Stimulated activated effector memory CD8-positive, alpha-beta T cell treated with anti-CD3 and anti-CD28 coated beads, Interleukin-12 subunit alpha, Interleukin-12 subunit beta, amount 100 ng/mL, for 72 hours (primary cell): Measurements from ENCODE around the gene LRRC32.

Experiments used
- ATAC-seq: fragments of 150-1000 bp; cut with Tn5 transposase; 2 replicates; pipeline ENCODE4 v1.10.0; 2021
- DNase-seq, 2 donors: peaks; one replicate each; pipeline ENCODE4 v3.0.0; 2021 to 2022; ENCODE audit warnings: low spot score in 2 of 2
- H3K27ac Mint-ChIP-seq: one replicate; pipeline ENCODE4 v1.8.0; 2022; ENCODE audit warnings: mild to moderate bottlenecking, mixed read lengths
- H3K36me3 Mint-ChIP-seq: one replicate; pipeline ENCODE4 v1.8.0; 2022; ENCODE audit warnings: mild to moderate bottlenecking, mixed read lengths
- H3K4me1 Mint-ChIP-seq: one replicate; pipeline ENCODE4 v1.8.0; 2022; ENCODE audit warnings: mixed read lengths
- H3K4me3 Mint-ChIP-seq: one replicate; pipeline ENCODE4 v1.8.0; 2022; ENCODE audit warnings: mild to moderate bottlenecking, mixed read lengths
- H3K9me3 Mint-ChIP-seq: one replicate; pipeline ENCODE4 v1.8.0; 2022; ENCODE audit warnings: mixed read lengths

Gene LRRC32

GRCh38 chr11:76674517-76675400 lies 4.2 kb upstream of the LRRC32 start:
- DNase-seq (no peak), ATAC-seq (peak; percentile 25)
- Mint-ChIP-seq H3K9me3 (no peaks in the 10 kb centered on the region), H3K36me3 (no peaks in the 10 kb centered on the region), H3K27ac (no peak overlapping the region), H3K4me1 (peaks cover 44% of the 10 kb centered on the region), H3K4me3 (no peak overlapping the region)

DNA sequence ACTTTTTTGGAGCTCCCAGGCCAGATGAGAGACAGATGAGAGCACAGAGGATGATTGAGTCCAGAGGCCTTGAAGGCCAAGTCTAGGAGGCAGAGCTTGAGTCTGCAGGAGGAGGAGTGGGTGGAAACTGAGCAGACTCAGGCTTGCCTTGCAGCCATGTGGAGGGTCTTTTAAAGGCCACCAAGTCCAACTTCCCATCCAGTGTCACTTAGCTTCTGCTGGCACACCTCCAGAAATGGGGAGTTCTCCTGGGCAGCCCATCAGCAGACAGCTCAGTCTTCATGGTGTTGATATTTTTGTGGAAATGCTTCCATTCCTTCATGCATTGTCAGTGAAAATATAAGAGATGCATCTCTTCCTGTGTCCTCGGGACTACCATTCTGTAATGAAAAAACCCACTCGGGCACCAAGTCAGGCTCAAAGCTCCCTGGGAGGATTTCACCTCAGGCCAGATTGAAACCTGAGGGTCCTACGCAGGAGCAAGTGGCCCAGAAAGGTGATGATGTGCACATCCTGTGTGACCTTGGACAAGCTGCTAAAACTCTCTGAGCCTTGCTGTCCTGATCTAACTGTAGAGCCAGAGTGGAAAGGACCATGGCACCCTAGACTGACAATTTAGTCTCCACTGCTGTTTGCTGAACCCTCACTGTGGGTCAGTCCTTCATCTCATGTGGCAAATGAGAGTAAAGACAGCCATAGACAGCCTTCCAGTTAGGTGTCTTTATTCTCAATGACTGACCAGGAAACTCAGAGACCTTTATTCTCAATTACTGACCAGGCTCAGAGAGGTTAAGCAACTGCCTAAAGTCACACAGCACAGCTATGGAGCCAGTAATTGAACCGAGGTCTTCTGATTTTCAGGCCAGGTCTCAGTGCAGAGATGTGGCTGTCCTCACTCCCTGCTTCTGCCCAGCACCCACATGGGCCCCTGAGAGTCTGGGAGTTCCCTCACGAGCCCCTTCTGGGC lies 2.9 kb upstream of the LRRC32 start:
- DNase-seq (no peak), ATAC-seq (no peak)
- peak overlapping the region; percentile 75 for H3K27ac Mint-ChIP-seq
- H3K9me3 Mint-ChIP-seq, result no peaks in the 10 kb centered on the region
- H3K36me3 Mint-ChIP-seq, result no peaks in the 10 kb centered on the region
- peaks cover 53% of the 10 kb centered on the region for H3K4me1 Mint-ChIP-seq
- H3K4me3 Mint-ChIP-seq, result peak overlapping the region; percentile 58

DNA sequence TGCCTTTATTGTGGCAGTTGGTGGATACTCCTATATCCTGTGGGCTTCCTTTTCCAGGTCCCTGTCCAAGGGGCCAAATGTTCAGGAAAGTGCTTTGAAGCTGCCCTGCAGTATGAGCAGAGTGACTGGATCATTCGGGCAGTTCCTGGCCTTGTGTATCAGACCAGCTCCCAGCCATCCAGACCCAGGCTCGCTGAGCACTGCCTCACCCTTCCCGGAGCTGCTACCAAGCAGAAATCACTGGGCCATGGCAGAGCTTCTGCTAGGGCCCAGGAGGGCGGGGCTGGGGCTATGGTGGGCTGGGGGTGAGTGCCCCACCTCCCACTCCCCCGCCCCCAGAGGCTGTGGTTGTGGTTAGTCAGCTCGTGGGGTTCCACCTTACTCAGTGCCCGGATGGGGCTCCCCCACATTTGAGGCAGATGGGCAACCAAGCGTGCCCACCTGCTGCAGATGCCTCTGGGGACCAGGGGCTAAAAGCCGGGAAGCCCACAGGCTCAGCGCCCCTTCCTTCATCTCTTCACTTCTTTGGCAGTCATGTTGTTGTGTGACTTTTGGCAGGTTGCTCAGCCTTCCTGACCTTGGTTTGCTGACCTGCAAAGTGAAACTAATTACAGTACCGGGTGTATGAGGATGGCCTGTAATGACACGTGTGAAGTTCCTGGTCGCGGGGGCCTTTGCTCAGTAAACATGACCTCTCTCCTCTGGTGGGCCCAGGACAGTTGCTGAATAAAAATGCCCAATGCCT lies 2.1 kb upstream of the LRRC32 start:
- peak; percentile 70 for ATAC-seq
- peak; percentile 34 to 66 for DNase-seq
- no peaks in the 10 kb centered on the region for H3K9me3 Mint-ChIP-seq

GRCh38 chr11:76671626-76672309 lies 1.2 kb upstream of the LRRC32 start:
- ATAC-seq (no peak), DNase-seq (no peak)
- H3K4me1 Mint-ChIP-seq, result peaks cover 38% of the 10 kb centered on the region
- H3K27ac Mint-ChIP-seq, result no peak overlapping the region
- no peaks in the 10 kb centered on the region for H3K9me3 Mint-ChIP-seq
- H3K36me3 Mint-ChIP-seq, result no peaks in the 10 kb centered on the region
- H3K4me3 Mint-ChIP-seq, result peak overlapping the region; percentile 67

More for the DNA sequence above, 2.1 kb upstream of the LRRC32 start:
- Mint-ChIP-seq H3K36me3 (no peaks in the 10 kb centered on the region), H3K4me3 (peak overlapping the region; percentile 58), H3K27ac (peak overlapping the region; percentile 75), H3K4me1 (peaks cover 44% of the 10 kb centered on the region)

- no peak for ATAC-seq
- Mint-ChIP-seq H3K9me3 (no peaks in the 10 kb centered on the region), H3K36me3 (no peaks in the 10 kb centered on the region), H3K4me3 (peak overlapping the region; percentile 67), H3K4me1 (peaks cover 36% of the 10 kb centered on the region), H3K27ac (no peak overlapping the region)
- DNase-seq, result no peak
Measured at GRCh38 chr11:76671237-76671592, 668 bp upstream of the LRRC32 start.

GRCh38 chr11:76669901-76670484 lies 554 bp downstream of the LRRC32 start:
- H3K9me3 Mint-ChIP-seq, result no peaks in the 10 kb centered on the region
- ATAC-seq, result no peak
- H3K36me3 Mint-ChIP-seq, result no peaks in the 10 kb centered on the region
- peaks cover 46% of the 10 kb centered on the region for H3K4me1 Mint-ChIP-seq
- DNase-seq, result no peak
- H3K27ac Mint-ChIP-seq, result no peak overlapping the region
- H3K4me3 Mint-ChIP-seq, result peak overlapping the region; percentile 67

DNA sequence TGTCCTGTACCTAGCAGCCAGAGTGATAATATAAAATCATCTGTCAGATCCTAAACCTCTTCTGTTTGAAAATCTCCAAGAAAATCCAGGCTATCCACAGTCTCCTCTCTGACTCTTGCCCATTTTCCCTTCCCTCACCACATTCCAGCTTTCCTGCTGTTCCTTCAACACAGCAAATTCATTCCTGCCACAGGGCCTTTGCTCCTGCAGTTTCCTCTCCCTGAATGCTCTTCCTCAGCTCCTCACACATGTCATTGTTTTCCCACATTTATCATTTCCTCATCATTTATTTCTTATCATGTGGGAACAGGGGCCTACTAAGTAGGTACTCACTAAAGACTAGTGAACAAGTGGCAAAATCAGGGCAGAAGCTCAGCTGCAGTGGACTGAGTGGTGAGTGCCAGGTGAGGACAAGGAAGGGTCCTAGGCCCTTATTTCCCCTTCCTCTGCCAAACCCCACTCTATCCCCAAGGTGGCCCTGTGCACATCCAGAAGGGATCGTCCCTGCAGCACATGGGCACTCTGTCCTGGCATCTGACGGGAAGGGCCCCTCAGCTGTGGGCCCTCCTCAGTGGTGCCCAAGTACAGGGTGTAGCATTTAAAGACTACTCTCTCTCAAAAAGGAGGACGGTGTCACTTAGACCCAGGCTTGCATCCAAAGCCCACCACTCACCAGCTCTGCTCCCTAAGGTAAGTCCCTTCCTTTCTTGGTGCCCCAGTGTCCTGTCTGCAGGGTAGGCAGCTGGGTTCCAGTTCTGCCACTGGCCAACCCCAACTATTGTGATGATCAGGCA lies 2.0 kb downstream of the LRRC32 start:
- peak overlapping the region; percentile 67 for H3K4me3 Mint-ChIP-seq
- no peak for ATAC-seq
- no peaks in the 10 kb centered on the region for H3K9me3 Mint-ChIP-seq
- H3K4me1 Mint-ChIP-seq, result peaks cover 53% of the 10 kb centered on the region
- no peak for DNase-seq
- no peak overlapping the region for H3K27ac Mint-ChIP-seq
- H3K36me3 Mint-ChIP-seq, result peaks cover 7% of the 10 kb centered on the region

GRCh38 chr11:76667856-76668255 lies 2.7 kb downstream of the LRRC32 start:
- DNase-seq, result no peak
- H3K4me3 Mint-ChIP-seq, result peak overlapping the region; percentile 2
- no peak for ATAC-seq
- H3K27ac Mint-ChIP-seq, result peak overlapping the region; percentile 20
- peaks cover 46% of the 10 kb centered on the region for H3K4me1 Mint-ChIP-seq
- H3K9me3 Mint-ChIP-seq, result no peaks in the 10 kb centered on the region
- H3K36me3 Mint-ChIP-seq, result peaks cover 7% of the 10 kb centered on the region

DNA sequence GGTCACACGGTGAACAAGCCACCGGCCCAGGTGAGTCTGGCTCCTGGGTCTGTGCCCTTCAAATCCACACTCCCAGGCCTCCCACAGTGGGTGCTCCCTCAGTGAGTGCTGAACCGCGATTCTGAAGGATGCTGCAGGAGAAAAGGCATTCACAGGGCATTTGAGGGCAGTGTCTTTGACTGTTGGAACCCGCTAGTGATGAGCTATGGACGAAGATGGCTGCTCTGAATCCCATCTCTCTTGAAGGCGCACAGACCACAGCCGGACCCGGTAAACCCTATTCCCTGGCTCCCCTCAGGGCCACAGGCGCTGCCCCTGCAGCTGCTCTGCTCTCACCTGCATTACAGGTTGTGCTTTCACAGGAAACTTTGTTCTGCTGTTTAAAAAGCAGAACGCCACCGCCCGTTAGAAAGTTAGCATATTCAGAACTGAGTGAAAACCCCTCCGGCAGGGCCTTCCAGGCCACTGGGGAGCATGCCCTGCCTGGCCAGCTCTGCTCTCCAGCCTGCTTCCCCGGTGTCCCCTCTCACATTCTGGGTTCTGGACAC lies 3.2 kb downstream of the LRRC32 start:
- no peak for DNase-seq
- H3K9me3 Mint-ChIP-seq, result no peaks in the 10 kb centered on the region
- H3K4me1 Mint-ChIP-seq, result peaks cover 42% of the 10 kb centered on the region
- H3K4me3 Mint-ChIP-seq, result peak overlapping the region; percentile 2
- peak overlapping the region; percentile 20 for H3K27ac Mint-ChIP-seq
- peaks cover 7% of the 10 kb centered on the region for H3K36me3 Mint-ChIP-seq
- ATAC-seq, result no peak

DNA sequence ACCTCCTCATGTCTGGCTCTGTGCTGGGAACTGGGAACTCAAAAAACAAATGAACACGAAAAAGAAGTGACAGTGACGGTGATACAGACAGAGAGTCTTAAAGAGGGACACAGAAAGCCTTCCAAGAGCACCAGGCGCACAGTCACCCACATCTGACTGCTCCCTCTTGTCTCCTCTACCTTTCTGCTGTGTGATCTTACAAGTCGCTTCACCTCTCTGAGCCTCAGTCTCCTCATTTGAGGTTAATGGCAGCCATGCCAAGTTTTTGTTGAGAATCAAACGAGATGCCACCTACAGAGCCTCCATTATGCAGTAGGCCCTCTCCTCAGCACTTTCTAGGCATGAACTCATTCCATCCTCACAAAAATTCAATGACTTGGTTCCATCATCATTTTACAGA lies 3.7 kb downstream of the LRRC32 start:
- H3K27ac Mint-ChIP-seq, result peak overlapping the region; percentile 20

GRCh38 chr11:76666408-76666807 lies 4.1 kb downstream of the LRRC32 start:
- Mint-ChIP-seq H3K4me1 (peaks cover 34% of the 10 kb centered on the region), H3K27ac (peak overlapping the region; percentile 20), H3K9me3 (no peaks in the 10 kb centered on the region), H3K4me3 (peak overlapping the region; percentile 30), H3K36me3 (peaks cover 7% of the 10 kb centered on the region)
- no peak for ATAC-seq
- DNase-seq, result no peak

More for the DNA sequence above, 3.7 kb downstream of the LRRC32 start:
- DNase-seq (no peak), ATAC-seq (no peak)
- Mint-ChIP-seq H3K4me3 (peak overlapping the region; percentile 30), H3K4me1 (peaks cover 38% of the 10 kb centered on the region), H3K36me3 (peaks cover 7% of the 10 kb centered on the region), H3K9me3 (no peaks in the 10 kb centered on the region)

DNA sequence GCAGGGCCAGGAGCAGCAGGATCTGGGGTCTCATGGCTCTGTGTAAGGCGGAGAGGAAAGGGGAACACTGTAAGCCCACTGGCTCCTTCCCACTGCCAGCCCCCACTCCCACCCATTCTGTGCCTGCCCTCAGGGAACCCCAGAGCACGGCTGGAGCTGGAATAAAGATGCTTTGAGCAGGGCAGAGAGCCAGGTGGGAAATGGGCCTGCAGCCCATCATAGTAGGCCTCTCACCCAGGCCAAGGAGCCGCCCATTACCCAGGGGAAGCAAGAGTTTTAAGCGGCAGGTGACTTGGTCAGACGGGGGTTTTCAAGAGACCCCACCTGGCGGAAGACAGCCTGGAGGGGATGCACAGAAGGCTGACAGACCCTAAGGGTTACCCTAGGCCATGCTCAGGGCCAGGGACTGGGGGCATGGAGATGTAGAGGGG lies 4.6 kb downstream of the LRRC32 start:
- Mint-ChIP-seq H3K4me1 (peaks cover 31% of the 10 kb centered on the region), H3K36me3 (peaks cover 7% of the 10 kb centered on the region), H3K27ac (peak overlapping the region; percentile 91), H3K4me3 (peak overlapping the region; percentile 30), H3K9me3 (no peaks in the 10 kb centered on the region)
- ATAC-seq, result no peak
- DNase-seq, result no peak

DNA sequence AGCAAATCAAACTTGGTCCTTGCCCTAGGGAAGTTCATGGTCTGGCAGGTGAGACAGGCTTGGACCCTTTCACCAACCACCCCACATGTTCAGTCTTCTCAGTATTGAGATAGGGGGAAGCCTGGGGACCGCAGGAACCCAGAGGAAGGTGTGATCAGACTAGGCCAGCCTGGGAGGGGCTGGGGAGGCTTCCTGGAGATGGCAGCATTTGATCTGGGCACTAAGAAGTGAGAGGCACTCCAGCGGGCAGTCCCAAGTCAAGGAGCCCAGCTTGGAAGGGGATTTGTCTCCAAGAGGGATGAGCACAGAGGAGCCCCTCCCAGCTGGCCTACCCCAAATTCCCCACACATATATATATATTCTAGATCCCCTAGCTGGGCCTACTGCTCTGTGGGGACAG lies 5.4 kb downstream of the LRRC32 start:
- no peak for DNase-seq
- Mint-ChIP-seq H3K4me1 (peaks cover 31% of the 10 kb centered on the region), H3K4me3 (peak overlapping the region; percentile 41), H3K36me3 (peaks cover 7% of the 10 kb centered on the region), H3K27ac (peak overlapping the region; percentile 91), H3K9me3 (no peaks in the 10 kb centered on the region)
- peak; percentile 38 for ATAC-seq
